Muscle of leg (tissue), 11 donors: ENCODE data around the gene KCNN4. TPM values are rescaled to one million over a fixed set of nuclear protein-coding genes. Genes with fewer than 3 reads are reported as not detected.
"Not testable (repeated sequence)": the region's sequence is repeated elsewhere in the genome, so short reads cannot be mapped to it uniquely, and the experiment has no call there.

Source experiments
- DNase-seq: peaks from one replicate; pipeline ENCODE4 v3.0.0; 2013
- H3K27ac ChIP-seq: one replicate; pipeline ENCODE4 v1.5.1; 2013; ENCODE audit warnings: mild to moderate bottlenecking, low read length, control low read depth
- H3K27me3 ChIP-seq: one replicate; pipeline ENCODE4 v1.6.1; 2013; ENCODE audit warnings: low read length; ENCODE audit not compliant: control insufficient read depth, insufficient read depth
- H3K36me3 ChIP-seq: one replicate; pipeline ENCODE4 v1.6.1; 2013; ENCODE audit warnings: low read length; ENCODE audit not compliant: control insufficient read depth, insufficient read depth
- H3K4me1 ChIP-seq: one replicate; pipeline ENCODE4 v1.6.1; 2013; ENCODE audit warnings: low read length; ENCODE audit not compliant: control insufficient read depth, insufficient read depth
- H3K4me3 ChIP-seq: one replicate; pipeline ENCODE4 v1.5.1; 2013; ENCODE audit warnings: low read length, control low read depth
- H3K9me3 ChIP-seq: replicated peaks from 2 replicates; pipeline ENCODE4 v1.6.1; 2013; ENCODE audit warnings: low read depth, low read length; ENCODE audit not compliant: control insufficient read depth
- WGBS: methylation state at CpG from one replicate; pipeline ENCODE4 v1.1.5; 2013; ENCODE audit warnings: missing lambda C conversion rate; ENCODE audit not compliant: insufficient coverage; 5-methylcytosine and 5-hydroxymethylcytosine counted together
- polyA plus RNA-seq, 8 donors: library from polyadenylated mRNA; unstranded; fragments of 120-200 nt; gene quantifications; one replicate each; pipeline versions ENCODE4 v1.2.1 to v1.2.3, GENCODE V29; 2013; ENCODE audit warnings: inconsistent platforms in 1 of 8, low replicate concordance in 1 of 8; ENCODE audit not compliant: insufficient read length in 8 of 8, insufficient read depth in 1 of 8
- total RNA-seq: library from RNA; stranded (reverse); fragments of 120-200 nt; gene quantifications from one replicate; pipeline ENCODE4 v1.2.4, GENCODE V29; 2013

KCNN4 gene
- total and polyA plus RNA-seq, 9 donors = 0.23 to 1.2 (median 0.69) TPM

GRCh38 chr19:43782689-43783231, 2.0 kb upstream of the KCNN4 start:
- Histone ChIP-seq H3K4me1 (peaks cover 7% of the 10 kb centered on the region), H3K27me3 (peaks cover 2% of the 10 kb centered on the region), H3K9me3 (no peaks in the 10 kb centered on the region), H3K27ac (no peak overlapping the region), H3K36me3 (no peaks in the 10 kb centered on the region), H3K4me3 (no peak overlapping the region)
- WGBS = 71% methylated on average over 19 of the region's 24 CpGs
- DNase-seq = no peak

DNA sequence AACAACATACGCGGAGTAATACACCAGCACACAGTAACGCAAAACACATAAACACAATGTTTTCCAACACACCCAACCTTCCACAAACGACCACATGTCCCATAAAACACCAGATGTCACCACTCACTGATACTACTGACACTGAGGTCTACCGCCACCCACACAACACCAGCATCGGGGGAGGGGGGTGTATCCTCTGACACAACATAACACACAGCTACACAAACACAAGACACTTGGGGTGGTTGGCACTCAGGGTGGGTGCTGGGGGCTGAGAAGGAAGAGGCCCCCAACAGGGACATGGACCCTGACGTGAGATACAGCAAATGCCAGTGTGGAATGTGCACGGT, 1.5 kb upstream of the KCNN4 start:
- H3K27me3 ChIP-seq = peaks cover 2% of the 10 kb centered on the region
- H3K27ac ChIP-seq = no peak overlapping the region
- WGBS = 54% methylated on average over 4 of the region's 8 CpGs
- no peak for DNase-seq
- H3K4me3 ChIP-seq = no peak overlapping the region
- H3K9me3 ChIP-seq = no peaks in the 10 kb centered on the region
- H3K4me1 ChIP-seq = peaks cover 9% of the 10 kb centered on the region
- no peaks in the 10 kb centered on the region for H3K36me3 ChIP-seq

DNA sequence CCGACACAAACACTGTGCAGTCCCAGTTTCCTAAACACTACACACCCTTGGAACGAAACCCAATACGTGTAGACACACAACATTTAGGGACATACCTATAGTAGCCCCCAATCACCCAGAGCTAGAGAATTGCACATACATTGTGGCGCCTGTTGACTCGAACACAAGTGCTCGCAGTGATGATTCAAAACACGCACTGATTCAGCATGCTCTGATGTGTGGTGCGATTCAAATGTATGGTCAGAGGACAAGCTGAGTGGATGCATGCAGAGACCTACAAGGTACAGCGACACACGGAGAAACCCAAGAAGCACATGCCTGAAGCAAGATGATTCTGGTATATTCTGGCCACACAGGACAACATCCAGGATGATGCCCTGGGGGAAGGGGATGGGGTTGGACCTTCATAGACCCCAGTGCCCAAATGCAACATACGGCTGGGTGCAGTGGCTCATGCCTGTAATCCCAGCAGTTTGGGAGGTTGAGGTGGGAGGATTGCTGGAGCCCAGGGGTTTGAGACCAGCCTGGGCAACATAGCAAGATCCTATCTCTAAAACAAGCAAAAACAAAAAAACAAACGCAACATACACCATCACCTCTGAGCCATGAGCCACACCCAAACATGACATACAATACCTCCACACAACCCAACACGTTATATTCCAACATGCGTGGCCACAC, 997 bp upstream of the KCNN4 start:
- Histone ChIP-seq H3K4me1 (peaks cover 9% of the 10 kb centered on the region), H3K4me3 (no peak overlapping the region), H3K27me3 (peaks cover 2% of the 10 kb centered on the region), H3K36me3 (no peaks in the 10 kb centered on the region), H3K9me3 (no peaks in the 10 kb centered on the region), H3K27ac (no peak overlapping the region)
- DNase-seq = no peak
- WGBS = 88% methylated on average over 12 of the region's 14 CpGs

DNA sequence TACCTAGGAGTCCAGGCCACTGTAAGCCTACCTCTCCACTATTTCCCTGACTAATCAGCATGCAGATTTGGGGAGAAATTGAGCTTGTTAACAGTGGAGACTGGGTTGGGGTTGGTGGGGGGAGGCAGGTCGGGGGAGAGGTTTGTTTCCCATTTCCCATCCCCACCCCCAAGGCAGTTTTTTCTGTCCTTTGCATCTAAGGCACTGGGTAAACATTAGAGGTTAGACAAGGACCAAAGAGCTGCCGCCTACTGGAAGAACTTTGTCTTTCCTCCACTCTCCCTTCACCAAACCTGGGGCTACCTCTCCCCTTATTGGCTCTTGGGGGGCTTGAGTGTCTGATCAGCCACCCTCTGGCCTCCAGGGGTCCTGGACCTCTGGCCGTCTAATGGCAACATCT, 953 bp downstream of the KCNN4 start:
- WGBS = 37% methylated on average over 2 of the region's 3 CpGs
- peaks cover 11% of the 10 kb centered on the region for H3K4me1 ChIP-seq
- H3K4me3 ChIP-seq = no peak overlapping the region
- H3K9me3 ChIP-seq = no peaks in the 10 kb centered on the region
- no peak overlapping the region for H3K27ac ChIP-seq
- no peak for DNase-seq
- H3K27me3 ChIP-seq = peaks cover 10% of the 10 kb centered on the region
- no peaks in the 10 kb centered on the region for H3K36me3 ChIP-seq

GRCh38 chr19:43779147-43779819, 1.5 kb downstream of the KCNN4 start:
- H3K36me3 ChIP-seq = no peaks in the 10 kb centered on the region
- no peak overlapping the region for H3K4me3 ChIP-seq
- H3K27ac ChIP-seq = no peak overlapping the region
- no peak for DNase-seq
- H3K4me1 ChIP-seq = peaks cover 16% of the 10 kb centered on the region
- peaks cover 15% of the 10 kb centered on the region for H3K27me3 ChIP-seq
- WGBS = 73% methylated on average over 16 of the region's 16 CpGs
- no peaks in the 10 kb centered on the region for H3K9me3 ChIP-seq

DNA sequence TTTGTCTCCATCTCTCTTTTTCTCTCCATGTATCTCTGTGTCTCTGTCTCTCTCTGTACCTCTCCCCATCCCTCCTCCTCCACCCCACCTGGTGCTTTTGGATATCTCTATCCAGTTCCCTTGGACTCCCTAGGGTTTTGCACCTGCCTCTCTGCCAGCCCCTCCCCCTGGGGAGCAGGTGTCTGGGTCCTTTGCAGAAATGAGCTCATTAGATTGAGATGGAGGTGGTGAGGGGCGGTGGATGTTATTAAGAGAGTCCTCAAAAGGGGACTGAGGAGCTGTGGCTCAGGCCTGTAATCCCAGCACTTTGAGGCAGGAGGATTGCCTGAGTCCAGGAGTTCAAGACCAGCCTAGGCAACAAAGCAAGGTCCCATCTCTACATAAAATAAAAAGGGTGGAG, 2.1 kb downstream of the KCNN4 start:
- H3K9me3 ChIP-seq = no peaks in the 10 kb centered on the region

GRCh38 chr19:43777163-43777695, 3.5 kb downstream of the KCNN4 start:
- H3K27me3 ChIP-seq = peaks cover 31% of the 10 kb centered on the region
- 7% methylated on average over 2 of the region's 4 CpGs for whole genome bisulfite sequencing
- H3K4me3 ChIP-seq = no peak overlapping the region
- H3K36me3 ChIP-seq = no peaks in the 10 kb centered on the region
- DNase-seq = peak; percentile 50
- H3K4me1 ChIP-seq = peaks cover 23% of the 10 kb centered on the region
- no peaks in the 10 kb centered on the region for H3K9me3 ChIP-seq
- no peak overlapping the region for H3K27ac ChIP-seq

More for the DNA sequence above, 2.1 kb downstream of the KCNN4 start:
- Histone ChIP-seq H3K27me3 (peaks cover 22% of the 10 kb centered on the region), H3K4me1 (peaks cover 22% of the 10 kb centered on the region), H3K27ac (no peak overlapping the region), H3K36me3 (no peaks in the 10 kb centered on the region), H3K4me3 (no peak overlapping the region)
- DNase-seq = no peak
- WGBS = no CpG with 5 or more reads among the region's 1 CpG

GRCh38 chr19:43776286-43776685, 4.5 kb downstream of the KCNN4 start:
- WGBS = 68% methylated on average over 10 of the region's 11 CpGs
- peaks cover 38% of the 10 kb centered on the region for H3K27me3 ChIP-seq
- no peak overlapping the region for H3K27ac ChIP-seq
- H3K4me3 ChIP-seq = no peak overlapping the region
- no peaks in the 10 kb centered on the region for H3K9me3 ChIP-seq
- no peak for DNase-seq
- peaks cover 23% of the 10 kb centered on the region for H3K4me1 ChIP-seq
- H3K36me3 ChIP-seq = no peaks in the 10 kb centered on the region

- DNase-seq = no peak
- H3K4me1 ChIP-seq = peaks cover 20% of the 10 kb centered on the region
- 93% methylated on average over 2 of the region's 7 CpGs for WGBS
- no peak overlapping the region for H3K27ac ChIP-seq
- no peaks in the 10 kb centered on the region for H3K36me3 ChIP-seq
- no peaks in the 10 kb centered on the region for H3K9me3 ChIP-seq
- H3K27me3 ChIP-seq = peaks cover 41% of the 10 kb centered on the region
- H3K4me3 ChIP-seq = no peak overlapping the region
Measured at GRCh38 chr19:43775299-43775890, 5.4 kb downstream of the KCNN4 start.

GRCh38 chr19:43774940-43775258, 5.9 kb downstream of the KCNN4 start:
- H3K4me3 ChIP-seq, H3K36me3 ChIP-seq, H3K27ac ChIP-seq, DNase-seq, H3K9me3 ChIP-seq: not testable (repeated sequence)
- 54% methylated on average over 2 of the region's 11 CpGs for WGBS
- H3K4me1 ChIP-seq = peaks cover 20% of the 10 kb centered on the region
- peaks cover 41% of the 10 kb centered on the region for H3K27me3 ChIP-seq
